ENCODE measurements around the gene PHIP. TPM values are rescaled to one million over a fixed set of nuclear protein-coding genes. Genes with fewer than 3 reads are reported as not detected.

PHIP gene
- total and polyA plus RNA-seq, 2 of the 8 experiments (the other 6 are each of a cell fraction or from before 2014, with no cell fraction given): 7.3 to 56.2 TPM

DNA sequence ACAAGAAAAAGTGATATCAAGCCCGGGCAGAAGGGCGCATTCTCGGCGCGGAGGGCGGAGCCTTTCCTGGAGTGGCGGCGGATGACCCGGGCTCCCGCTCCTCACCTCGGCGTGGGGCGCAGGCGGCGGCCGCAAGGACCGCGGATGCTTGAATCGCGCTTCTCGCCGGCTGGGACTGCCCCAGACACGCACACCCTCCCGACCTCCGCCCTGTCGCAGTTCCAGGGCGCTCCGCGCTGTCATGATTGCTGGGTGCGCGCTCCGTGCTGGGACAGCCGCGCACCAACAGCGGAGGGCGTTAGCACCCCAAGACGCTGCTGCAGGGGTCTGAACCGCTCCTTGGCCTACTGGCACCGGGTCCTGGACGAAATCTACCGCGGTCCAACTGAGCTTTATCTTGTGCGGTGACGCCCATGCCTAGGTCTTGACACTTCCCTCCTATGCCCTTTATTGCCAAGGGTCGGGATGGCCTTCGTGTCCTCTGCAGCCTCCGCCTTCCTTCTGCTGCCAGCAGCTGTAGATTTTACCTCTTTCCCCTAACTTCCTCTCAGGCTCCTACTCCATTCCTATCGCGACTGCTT, 167.4 kb downstream of the PHIP start (continued):
- TF ChIP-seq FOSL1 (IDR thresholded peaks at IDR 0.05; ENCODE audit: insufficient read depth, low read depth, low read length) (no peak), NRF1 (IDR thresholded peaks at IDR 0.05; ENCODE audit: low read depth, low read length) (no peak), JUN (IDR thresholded peaks at IDR 0.05; ENCODE audit: low read depth, low read length) (no peak), RXRA (IDR thresholded peaks at IDR 0.05; ENCODE audit: insufficient read depth, low read depth, low read length) (no peak), TEAD4 (IDR thresholded peaks at IDR 0.05; ENCODE audit: low read depth, low read length) (peak; percentile 13; the same call in 1 of the 2 replicates), SUZ12 (IDR thresholded peaks at IDR 0.05; ENCODE audit: low read length) (no peak), CBX8 (IDR thresholded peaks at IDR 0.05; ENCODE audit: borderline replicate concordance, low read depth, low read length) (no peak), HDAC2 (IDR thresholded peaks at IDR 0.05; ENCODE audit: borderline replicate concordance in 1 of 2, low read depth in 2 of 2, low read length in 2 of 2) (no peak), SAP30 (IDR thresholded peaks at IDR 0.05; ENCODE audit: insufficient read depth, insufficient replicate concordance, low read length) (no peak), KDM1A (IDR thresholded peaks at IDR 0.05; ENCODE audit: borderline replicate concordance, low read length) (no peak), KDM5A (IDR thresholded peaks at IDR 0.05; ENCODE audit: low read length) (no peak), JUND (IDR thresholded peaks at IDR 0.05; ENCODE audit: low read length) (no peak), SIRT6 (IDR thresholded peaks at IDR 0.05; ENCODE audit: low read length) (no peak), GTF2F1 (IDR thresholded peaks at IDR 0.05; ENCODE audit: borderline replicate concordance, low read depth, low read length) (no peak), CHD1 (IDR thresholded peaks at IDR 0.05; ENCODE audit: low read depth, low read length) (no peak)
- TF ChIP-seq, protein P1, sequence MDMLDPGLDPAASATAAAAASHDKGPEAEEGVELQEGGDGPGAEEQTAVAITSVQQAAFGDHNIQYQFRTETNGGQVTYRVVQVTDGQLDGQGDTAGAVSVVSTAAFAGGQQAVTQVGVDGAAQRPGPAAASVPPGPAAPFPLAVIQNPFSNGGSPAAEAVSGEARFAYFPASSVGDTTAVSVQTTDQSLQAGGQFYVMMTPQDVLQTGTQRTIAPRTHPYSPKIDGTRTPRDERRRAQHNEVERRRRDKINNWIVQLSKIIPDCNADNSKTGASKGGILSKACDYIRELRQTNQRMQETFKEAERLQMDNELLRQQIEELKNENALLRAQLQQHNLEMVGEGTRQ (IDR thresholded peaks at IDR 0.05; ENCODE audit: low read length): no peak
- TF ChIP-seq, protein P2, sequence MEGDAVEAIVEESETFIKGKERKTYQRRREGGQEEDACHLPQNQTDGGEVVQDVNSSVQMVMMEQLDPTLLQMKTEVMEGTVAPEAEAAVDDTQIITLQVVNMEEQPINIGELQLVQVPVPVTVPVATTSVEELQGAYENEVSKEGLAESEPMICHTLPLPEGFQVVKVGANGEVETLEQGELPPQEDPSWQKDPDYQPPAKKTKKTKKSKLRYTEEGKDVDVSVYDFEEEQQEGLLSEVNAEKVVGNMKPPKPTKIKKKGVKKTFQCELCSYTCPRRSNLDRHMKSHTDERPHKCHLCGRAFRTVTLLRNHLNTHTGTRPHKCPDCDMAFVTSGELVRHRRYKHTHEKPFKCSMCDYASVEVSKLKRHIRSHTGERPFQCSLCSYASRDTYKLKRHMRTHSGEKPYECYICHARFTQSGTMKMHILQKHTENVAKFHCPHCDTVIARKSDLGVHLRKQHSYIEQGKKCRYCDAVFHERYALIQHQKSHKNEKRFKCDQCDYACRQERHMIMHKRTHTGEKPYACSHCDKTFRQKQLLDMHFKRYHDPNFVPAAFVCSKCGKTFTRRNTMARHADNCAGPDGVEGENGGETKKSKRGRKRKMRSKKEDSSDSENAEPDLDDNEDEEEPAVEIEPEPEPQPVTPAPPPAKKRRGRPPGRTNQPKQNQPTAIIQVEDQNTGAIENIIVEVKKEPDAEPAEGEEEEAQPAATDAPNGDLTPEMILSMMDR (IDR thresholded peaks at IDR 0.05; ENCODE audit: control extremely low read depth in 1 of 3, insufficient read depth in 1 of 3, low read depth in 1 of 3, low read length in 3 of 3): no peak
- TF ChIP-seq, protein P3, sequence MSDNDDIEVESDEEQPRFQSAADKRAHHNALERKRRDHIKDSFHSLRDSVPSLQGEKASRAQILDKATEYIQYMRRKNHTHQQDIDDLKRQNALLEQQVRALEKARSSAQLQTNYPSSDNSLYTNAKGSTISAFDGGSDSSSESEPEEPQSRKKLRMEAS (IDR thresholded peaks at IDR 0.05): peak; percentile 78
- TF ChIP-seq, protein P4, sequence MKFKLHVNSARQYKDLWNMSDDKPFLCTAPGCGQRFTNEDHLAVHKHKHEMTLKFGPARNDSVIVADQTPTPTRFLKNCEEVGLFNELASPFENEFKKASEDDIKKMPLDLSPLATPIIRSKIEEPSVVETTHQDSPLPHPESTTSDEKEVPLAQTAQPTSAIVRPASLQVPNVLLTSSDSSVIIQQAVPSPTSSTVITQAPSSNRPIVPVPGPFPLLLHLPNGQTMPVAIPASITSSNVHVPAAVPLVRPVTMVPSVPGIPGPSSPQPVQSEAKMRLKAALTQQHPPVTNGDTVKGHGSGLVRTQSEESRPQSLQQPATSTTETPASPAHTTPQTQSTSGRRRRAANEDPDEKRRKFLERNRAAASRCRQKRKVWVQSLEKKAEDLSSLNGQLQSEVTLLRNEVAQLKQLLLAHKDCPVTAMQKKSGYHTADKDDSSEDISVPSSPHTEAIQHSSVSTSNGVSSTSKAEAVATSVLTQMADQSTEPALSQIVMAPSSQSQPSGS (IDR thresholded peaks at IDR 0.05; ENCODE audit: low read length): no peak

Measured in H1 (cell line).